HG03066 (cell line): Measurements from ENCODE around the gene RANBP17.
"Not testable (repeated sequence)": the region's sequence is repeated elsewhere in the genome, so short reads cannot be mapped to it uniquely, and the experiment has no call there.

ENCODE experiments used
- ATAC-seq: cut with Tn5 transposase; IDR thresholded peaks from one replicate; pipeline ENCODE4 v1.9.1; 2021; ENCODE audit warnings: low read depth; ENCODE audit not compliant: unreplicated experiment

RANBP17 gene

GRCh38 chr5:171275841-171276544 lies 414.2 kb downstream of the RANBP17 start:
- no peak for ATAC-seq

DNA sequence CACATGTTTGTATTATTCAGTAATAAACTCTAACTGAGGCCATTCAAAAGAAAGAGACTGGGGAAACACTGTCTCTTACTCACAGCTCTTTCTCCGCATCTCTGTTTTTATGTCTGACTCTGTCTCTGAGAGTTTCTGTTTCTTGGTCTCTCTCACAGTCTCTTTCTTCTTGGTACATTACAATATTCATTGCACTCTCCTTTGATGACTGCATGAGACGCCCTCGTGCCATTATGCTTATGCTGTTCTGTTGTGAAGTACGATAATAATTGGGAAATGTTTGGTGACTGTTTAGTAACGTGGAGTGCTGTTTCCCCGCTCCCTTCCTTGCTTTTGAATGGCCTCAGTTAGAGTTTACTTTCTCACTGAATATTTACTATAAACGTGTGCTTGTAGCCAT lies 421.9 kb downstream of the RANBP17 start:
- ATAC-seq, result no peak

DNA sequence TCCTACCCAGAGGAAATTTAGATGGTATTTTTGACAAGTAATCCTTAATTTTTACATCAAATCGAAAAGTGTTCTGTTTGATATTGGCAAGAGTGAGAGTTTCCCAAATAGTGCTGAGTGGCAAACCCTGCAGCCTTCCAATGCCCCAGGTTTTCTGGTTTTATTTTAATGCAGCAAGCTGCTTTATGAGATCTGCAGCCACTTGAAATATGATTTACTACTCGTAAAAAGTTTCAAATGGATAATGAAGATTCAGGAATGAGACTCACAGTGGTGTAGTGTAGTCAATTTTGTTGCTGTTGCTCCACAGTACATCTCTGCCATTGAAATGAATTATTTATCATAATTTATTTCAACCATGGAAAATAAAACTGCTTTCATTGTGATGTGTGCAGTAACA lies 423.6 kb downstream of the RANBP17 start:
- no peak for ATAC-seq

DNA sequence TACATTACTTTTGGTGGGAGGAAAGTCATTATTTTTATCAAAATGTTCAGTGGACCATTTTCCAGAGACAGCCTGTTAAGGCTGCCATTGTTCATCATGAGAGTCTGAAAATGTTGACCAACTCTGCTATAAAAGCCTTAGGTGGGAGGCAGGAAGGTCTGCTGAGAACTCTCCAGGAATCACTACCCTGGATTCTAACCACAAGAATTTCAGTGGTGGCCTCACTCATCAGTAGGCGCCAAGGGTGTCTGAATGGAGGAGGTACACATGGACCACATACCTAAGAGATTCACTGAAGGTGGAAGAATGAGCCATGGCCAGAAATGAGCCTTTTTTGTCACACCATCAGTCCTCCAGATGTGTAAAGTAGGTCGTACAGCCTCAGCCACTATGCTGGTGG lies 426.2 kb downstream of the RANBP17 start:
- ATAC-seq, result no peak

- ATAC-seq, result no peak
Observed at GRCh38 chr5:171291371-171291770, 429.6 kb downstream of the RANBP17 start.

DNA sequence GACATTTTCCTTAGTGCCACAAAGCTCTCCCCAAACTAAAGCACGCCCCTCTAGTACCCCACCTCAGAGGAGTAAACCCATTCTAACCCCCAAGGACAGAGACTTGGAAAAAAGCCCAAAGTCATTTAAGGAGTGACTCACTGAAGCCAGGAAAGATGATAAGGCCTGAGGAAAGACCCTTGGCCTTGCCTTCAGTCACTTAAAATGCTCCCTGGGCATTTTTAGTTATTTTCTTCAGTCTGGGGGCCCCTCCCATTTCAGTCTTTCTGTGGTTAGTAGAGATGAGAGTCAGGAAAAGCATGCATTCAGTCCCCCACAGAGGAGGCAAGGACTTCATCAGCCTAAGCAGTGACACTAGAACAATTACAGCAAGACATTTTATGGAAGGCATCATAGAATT lies 433.5 kb downstream of the RANBP17 start:
- ATAC-seq, result no peak

GRCh38 chr5:171295801-171296200 lies 434.0 kb downstream of the RANBP17 start:
- ATAC-seq, result no peak

DNA sequence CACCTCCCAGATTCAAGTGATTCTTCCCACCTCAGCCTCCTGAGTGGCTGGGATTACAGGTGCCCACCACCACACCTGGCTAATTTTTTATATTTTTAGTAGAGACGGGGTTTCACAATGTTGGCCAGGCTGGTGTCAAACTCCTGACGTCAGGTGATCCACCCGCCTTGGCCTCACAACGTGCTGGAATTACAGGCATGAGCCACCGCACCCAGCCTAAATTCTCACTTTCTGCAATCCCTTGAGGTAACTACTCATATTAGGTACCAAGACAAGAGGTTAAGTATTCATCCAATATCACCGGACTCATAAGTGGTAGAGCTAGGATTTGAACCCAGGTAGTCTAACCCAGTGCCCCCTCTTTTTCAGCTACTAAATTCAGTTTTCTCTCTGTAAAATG lies 436.1 kb downstream of the RANBP17 start:
- ATAC-seq, result not testable (repeated sequence)

DNA sequence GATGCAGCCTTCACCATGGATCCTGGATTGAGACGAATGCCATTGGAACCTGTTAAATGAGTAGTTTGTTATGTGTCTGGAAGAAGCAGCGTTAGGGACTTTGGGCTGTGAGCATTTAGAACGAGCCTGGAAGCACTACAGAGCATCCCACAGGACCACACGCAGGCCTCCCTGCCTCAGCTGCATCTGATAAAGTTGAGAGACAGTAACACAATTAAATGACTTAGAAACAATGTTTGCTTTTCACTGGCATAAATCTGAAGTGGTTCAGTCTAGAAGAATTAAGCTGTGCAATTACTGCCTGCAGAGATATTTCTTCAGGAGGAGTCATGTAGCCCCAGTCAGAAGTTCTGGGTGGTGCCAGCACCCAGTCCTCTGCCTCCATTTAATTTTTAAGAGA lies 437.4 kb downstream of the RANBP17 start:
- no peak for ATAC-seq

GRCh38 chr5:171299851-171300250 lies 438.0 kb downstream of the RANBP17 start:
- ATAC-seq, result no peak

DNA sequence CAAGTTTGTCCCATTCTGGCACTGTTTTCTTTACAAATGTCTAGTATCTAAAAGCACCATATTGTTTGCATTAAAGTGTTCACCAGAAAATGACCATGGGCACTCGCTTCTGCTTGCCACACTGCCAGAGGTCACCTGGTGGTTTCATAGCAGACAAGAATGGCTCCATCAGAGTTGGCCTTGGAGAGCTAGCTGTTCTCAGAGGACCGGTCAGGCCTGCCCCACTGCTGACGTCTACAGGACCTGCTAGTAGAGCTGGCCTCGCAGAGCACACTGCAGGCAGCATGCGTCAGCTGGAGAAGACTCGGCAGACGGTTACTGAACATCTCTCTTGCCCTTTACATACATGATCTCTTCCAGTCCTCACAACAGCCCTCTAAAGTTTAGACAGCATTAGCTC lies 438.5 kb downstream of the RANBP17 start:
- ATAC-seq, result no peak

DNA sequence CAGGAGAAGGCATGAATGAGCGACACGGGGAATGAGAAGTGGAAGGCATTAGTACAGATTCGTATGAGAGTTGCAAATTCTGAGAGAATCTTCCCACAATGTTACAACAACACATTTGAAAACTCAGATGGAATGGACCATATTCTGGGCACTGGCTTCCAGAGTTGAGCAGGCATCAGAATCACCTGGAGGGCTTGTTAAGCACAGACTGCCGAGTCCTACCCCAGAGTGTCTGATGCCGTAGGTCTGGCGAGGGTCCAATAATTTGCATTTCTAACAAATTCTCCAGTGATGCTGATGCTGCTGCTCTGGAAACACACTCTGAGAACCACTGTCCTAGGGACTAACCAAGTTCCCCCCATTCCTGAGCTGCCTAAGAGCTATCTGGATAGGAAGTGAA lies 444.3 kb downstream of the RANBP17 start:
- no peak for ATAC-seq

- ATAC-seq, result no peak
Observed at GRCh38 chr5:171306781-171307591, 445.2 kb downstream of the RANBP17 start.

DNA sequence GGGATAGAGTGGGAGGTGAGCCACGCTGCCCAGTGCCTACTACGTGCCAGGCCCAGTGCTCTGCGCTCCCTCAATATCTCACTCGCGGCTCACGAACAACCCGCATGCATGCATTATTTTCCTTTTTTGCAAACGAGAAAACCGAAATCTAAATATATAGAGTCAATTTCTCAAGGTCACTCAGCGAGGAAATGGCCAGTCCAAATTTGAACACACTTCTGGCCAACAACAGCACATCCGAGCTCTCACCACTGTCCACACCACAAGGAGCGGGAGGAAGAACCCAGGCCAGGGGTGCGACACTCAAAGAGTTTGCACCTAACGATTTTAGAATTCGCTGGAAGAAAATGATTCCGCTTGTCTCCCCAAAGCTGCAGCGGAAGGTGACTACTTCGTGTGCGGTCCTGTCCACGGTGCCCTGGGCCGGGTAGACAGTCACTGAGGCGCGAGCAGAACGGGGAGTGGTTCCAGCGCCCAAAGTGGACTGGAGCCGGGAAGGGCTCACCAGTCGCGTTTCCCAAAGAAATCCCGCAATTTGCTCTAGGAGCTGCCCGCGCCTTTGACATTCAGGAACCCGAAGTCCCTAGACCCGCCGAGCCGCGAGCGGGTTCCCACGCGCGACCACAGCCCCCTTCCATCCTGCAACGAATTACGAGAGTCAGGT lies 446.1 kb downstream of the RANBP17 start:
- ATAC-seq, result no peak

GRCh38 chr5:171308453-171309275 lies 446.8 kb downstream of the RANBP17 start, which contains the start of gene TLX3:
Gene TLX3, plus strand, starts transcription at chr5:171309248. Its CDS starts 118 bp downstream, at chr5:171309366.
- no peak for ATAC-seq

GRCh38 chr5:171309276-171310211 lies 447.7 kb downstream of the RANBP17 start:
- ATAC-seq, result no peak

DNA sequence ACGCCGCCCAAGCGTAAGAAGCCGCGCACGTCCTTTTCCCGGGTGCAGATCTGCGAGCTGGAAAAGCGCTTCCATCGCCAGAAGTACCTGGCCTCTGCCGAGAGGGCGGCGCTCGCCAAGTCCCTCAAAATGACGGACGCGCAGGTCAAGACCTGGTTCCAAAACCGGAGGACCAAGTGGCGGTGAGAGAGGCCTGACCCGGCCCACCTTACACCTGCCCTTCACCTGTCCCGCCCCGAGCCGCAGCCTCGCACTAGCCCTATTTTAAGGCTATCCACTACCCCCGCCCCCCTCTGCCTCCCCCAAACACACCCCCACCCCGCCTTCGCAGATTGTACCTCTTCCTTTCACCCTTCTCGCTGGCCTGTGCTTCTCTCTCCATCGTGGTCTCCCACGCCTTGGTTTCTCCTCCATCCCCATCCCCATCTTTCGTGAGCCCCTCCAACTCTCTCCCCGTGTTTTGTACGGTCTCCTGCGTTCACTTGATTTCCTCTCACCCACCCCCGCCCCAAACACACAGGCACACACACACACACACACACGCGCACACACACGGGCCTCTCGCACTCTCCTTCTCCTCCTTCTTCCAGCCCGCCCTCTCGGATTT lies 448.5 kb downstream of the RANBP17 start:
- no peak for ATAC-seq

- ATAC-seq, result no peak
Observed at GRCh38 chr5:171310819-171311321, 449.1 kb downstream of the RANBP17 start.
